Transverse colon (tissue), 4 donors: ENCODE data around the gene NIPAL1.

Experiments
- EP300 ChIP-seq: sonication (generic); formaldehyde crosslinking; IDR thresholded peaks from one replicate; pipeline ENCODE4 v1.6.1; 2017; ENCODE audit warnings: antibody characterized with exemption, low read depth
- POLR2A ChIP-seq: fragments of 450-650 bp; IDR thresholded peaks from one replicate; pipeline ENCODE4 v1.6.1; 2016; ENCODE audit warnings: antibody characterized with exemption, mild to moderate bottlenecking, moderate library complexity
- POLR2AphosphoS5 ChIP-seq, 3 donors: sonication (generic); formaldehyde crosslinking; IDR thresholded peaks; one replicate each; pipeline ENCODE4 v1.6.1; 2016; ENCODE audit warnings: antibody characterized with exemption in 3 of 3
- TF ChIP-seq, protein P1 (sequence below), 5 experiments: fragments of 200-600 bp in 3 of 5; fragments of 450-650 bp in 2 of 5; sonication (generic) in 3 of 5; IDR thresholded peaks; 1 replicate in 2 of 5; 2 replicates in 3 of 5; pipeline ENCODE4 v1.5.1; 2016 to 2017; ENCODE audit warnings: antibody characterized with exemption in 5 of 5, inconsistent platforms in 3 of 5, mild to moderate bottlenecking in 2 of 5, moderate library complexity in 1 of 5

DNA sequence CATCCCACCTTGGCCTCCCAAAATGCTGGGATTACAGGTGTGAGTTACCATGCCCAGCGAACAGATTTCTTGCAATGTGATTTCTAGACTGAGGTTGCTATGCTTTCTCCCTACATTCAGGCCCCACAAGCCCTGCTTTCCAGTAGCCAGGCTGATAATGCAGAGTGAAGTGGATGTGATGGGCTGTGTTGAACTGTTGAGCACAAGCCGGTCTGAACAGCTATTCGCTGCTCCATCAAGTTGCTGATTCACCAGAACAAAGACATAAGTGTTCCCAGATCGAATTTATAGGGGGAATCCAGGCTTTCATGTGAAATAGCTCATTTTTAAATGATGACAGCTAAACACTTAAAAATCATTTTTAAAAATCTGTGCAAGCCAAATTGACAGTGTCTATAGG lies 8.0 kb downstream of the NIPAL1 start:
- TF ChIP-seq POLR2A (no peak), POLR2AphosphoS5 (IDR thresholded peaks at IDR 0.05) (no peak), EP300 (no peak)
- TF ChIP-seq, protein P1, sequence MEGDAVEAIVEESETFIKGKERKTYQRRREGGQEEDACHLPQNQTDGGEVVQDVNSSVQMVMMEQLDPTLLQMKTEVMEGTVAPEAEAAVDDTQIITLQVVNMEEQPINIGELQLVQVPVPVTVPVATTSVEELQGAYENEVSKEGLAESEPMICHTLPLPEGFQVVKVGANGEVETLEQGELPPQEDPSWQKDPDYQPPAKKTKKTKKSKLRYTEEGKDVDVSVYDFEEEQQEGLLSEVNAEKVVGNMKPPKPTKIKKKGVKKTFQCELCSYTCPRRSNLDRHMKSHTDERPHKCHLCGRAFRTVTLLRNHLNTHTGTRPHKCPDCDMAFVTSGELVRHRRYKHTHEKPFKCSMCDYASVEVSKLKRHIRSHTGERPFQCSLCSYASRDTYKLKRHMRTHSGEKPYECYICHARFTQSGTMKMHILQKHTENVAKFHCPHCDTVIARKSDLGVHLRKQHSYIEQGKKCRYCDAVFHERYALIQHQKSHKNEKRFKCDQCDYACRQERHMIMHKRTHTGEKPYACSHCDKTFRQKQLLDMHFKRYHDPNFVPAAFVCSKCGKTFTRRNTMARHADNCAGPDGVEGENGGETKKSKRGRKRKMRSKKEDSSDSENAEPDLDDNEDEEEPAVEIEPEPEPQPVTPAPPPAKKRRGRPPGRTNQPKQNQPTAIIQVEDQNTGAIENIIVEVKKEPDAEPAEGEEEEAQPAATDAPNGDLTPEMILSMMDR (IDR thresholded peaks at IDR 0.05), result no peak
